ENCODE data around the gene EGF. TPM values are rescaled to one million over a fixed set of nuclear protein-coding genes. Genes with fewer than 3 reads are reported as not detected.
A peak's percentile ranks its signal among the peaks of the same experiment; 100 is the strongest.

EGF gene
- total RNA-seq, 2 donors from 2014 or later: not detected

GRCh38 chr4:109972786-109973528 is 60.3 kb downstream of the EGF start:
- no peak overlapping the region for H3K27ac Mint-ChIP-seq
- H3K36me3 Mint-ChIP-seq: peaks cover 0 to 5% of the 10 kb centered on the region in 2 donors
- ATAC-seq (no peak), DNase-seq (ENCODE audit: low spot score in 2 of 2) (no peak)
- H3K9me3 Mint-ChIP-seq: no peaks in the 10 kb centered on the region

DNA sequence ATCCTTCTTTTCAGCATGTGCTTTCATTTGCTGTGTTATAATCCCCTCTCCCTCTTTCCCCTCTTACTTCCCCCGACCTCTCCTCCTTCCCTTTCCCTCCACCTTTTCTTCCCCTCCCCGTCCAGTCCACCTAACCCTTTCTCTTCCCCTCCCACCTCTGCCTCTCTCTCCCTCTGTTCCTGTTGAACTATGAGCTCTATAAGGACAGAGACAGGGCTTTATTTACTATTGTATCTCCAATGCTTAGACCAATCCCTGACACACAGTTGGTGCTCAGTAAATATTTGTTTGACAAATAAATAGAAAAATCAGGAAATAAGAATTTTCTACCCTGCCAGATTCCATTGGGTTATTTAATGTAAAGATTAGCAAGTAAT is 60.8 kb downstream of the EGF start:
- ATAC-seq (no peak), DNase-seq (ENCODE audit: low spot score in 2 of 2) (no peak)
- H3K9me3 Mint-ChIP-seq: no peaks in the 10 kb centered on the region
- no peak overlapping the region for H3K27ac Mint-ChIP-seq
- peaks cover 0 to 5% of the 10 kb centered on the region in 2 donors for H3K36me3 Mint-ChIP-seq

DNA sequence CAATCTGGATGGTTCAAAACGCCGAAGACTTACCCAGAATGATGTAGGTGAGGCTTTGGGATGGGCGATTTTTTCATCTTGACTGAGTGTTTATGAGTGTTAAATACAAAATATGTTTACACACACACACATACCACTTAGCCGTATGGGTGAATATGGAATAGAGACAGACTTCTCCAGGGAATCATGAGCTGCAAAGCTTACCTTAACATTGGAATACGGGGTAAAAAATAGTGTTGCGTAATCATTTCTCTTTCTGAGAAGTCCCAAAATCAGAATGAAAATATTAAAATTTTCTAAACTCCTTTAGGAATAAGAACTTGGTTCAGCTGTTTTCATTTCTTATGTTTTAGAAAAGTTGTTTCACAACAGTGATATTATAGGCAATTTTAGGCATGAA is 63.5 kb downstream of the EGF start:
- no peak overlapping the region for H3K27ac Mint-ChIP-seq
- DNase-seq (ENCODE audit: low spot score in 2 of 2) (no peak), ATAC-seq (no peak)
- no peaks in the 10 kb centered on the region for H3K9me3 Mint-ChIP-seq
- H3K36me3 Mint-ChIP-seq: no peaks in the 10 kb centered on the region

DNA sequence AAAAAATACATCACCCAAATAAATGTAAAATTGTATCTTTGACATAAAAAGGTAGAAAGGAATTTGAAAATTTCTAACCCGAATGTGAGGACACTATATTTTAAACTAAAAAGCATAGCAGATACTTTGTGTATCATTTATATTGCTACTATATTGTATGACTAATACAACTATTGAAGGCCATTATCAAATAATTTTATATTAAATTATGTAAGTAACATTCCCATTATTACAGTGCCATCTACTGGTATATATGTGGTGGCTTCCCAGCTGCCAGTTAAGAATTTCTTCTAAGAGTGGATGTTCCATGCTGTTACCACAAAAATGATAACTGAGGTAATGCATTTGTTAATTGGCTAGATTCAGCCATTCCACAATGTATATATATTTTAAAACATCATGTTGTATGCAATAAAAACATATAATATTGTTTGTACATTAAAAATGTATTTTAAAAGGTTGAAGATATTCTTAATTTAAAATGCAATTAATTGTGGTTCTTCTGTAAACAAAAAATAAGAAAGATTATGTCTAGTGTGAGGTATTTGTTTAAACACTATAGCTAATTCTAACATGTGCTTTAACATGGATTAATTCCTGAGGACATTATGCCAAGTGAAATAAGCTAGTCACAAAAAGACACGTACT is 65.3 kb downstream of the EGF start:
- DNase-seq (ENCODE audit: low spot score in 2 of 2): no peak

GRCh38 chr4:109978704-109979454 is 66.2 kb downstream of the EGF start:
- Mint-ChIP-seq H3K9me3 (no peaks in the 10 kb centered on the region), H3K36me3 (no peaks in the 10 kb centered on the region), H3K27ac (no peak overlapping the region)
- ATAC-seq (no peak), DNase-seq (ENCODE audit: low spot score in 2 of 2) (no peak)

More for the DNA sequence above, 65.3 kb downstream of the EGF start:
- Mint-ChIP-seq H3K9me3 (no peaks in the 10 kb centered on the region), H3K36me3 (no peaks in the 10 kb centered on the region), H3K27ac (no peak overlapping the region)
- peak in 1 of 2 donors; percentile 32 for ATAC-seq

DNA sequence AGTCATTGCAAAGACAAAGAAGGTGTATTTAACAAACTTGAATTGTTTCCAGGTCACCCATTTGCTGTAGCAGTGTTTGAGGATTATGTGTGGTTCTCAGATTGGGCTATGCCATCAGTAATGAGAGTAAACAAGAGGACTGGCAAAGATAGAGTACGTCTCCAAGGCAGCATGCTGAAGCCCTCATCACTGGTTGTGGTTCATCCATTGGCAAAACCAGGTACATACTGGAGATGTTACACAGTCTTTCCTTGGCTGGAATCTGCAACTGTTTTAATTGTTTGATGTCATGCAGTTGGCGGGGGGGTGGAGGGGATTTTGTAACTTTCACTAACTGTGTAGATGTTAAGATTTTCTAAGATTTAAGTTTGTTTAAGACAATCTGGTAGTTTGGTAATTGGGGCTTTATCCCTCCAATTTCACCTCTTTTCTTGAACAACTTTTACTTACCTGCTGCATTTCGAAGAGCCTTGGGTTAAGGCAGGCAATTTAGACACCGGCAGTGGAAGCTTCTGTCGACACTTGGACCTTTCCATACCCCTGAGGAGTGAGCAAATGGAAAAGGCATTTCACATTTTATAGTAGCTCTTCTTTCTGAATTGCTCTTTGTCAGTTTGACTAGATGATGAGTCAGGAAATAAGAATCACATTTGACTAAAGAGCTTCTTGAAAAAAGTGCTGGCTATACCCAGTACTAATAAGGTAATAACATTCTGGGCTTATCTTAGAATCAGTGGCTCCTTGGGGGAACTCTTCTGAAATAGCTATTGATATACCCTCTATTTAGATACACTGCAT is 67.4 kb downstream of the EGF start:
- DNase-seq (ENCODE audit: low spot score in 2 of 2) (no peak), ATAC-seq (peak in 1 of 2 donors; percentile 47)
- no peaks in the 10 kb centered on the region for H3K9me3 Mint-ChIP-seq
- H3K27ac Mint-ChIP-seq: no peak overlapping the region
- no peaks in the 10 kb centered on the region for H3K36me3 Mint-ChIP-seq

GRCh38 chr4:109981936-109982335 is 69.3 kb downstream of the EGF start:
- DNase-seq (ENCODE audit: low spot score in 2 of 2) (no peak), ATAC-seq (no peak)
- no peaks in the 10 kb centered on the region for H3K36me3 Mint-ChIP-seq
- no peaks in the 10 kb centered on the region for H3K9me3 Mint-ChIP-seq
- no peak overlapping the region for H3K27ac Mint-ChIP-seq

DNA sequence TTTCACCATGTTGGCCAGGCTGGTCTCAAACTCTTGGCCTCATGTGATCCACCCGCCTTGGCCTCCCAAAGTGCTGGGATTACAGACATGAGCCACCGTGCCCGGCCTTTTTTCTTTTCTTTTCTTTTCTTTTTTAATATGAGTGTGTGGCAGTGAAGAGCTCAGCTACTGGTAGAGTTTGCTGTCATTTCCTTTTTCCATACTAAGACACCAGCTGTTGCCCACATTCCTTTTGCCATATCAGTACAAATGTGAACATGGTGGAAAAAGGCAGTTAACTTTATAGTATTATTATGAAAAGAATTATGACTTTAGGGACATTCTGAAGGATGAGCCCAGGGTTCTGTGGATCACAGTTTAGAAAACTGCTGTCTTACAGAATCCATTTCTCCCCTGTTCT is 69.8 kb downstream of the EGF start:
- no peak for DNase-seq (ENCODE audit: low spot score in 2 of 2)
- no peak overlapping the region for H3K27ac Mint-ChIP-seq
- H3K9me3 Mint-ChIP-seq: no peaks in the 10 kb centered on the region
- ATAC-seq: no peak
- H3K36me3 Mint-ChIP-seq: no peaks in the 10 kb centered on the region

GRCh38 chr4:109985993-109986974 is 73.6 kb downstream of the EGF start:
- H3K27ac Mint-ChIP-seq: no peak overlapping the region
- H3K9me3 Mint-ChIP-seq: no peaks in the 10 kb centered on the region
- ATAC-seq (no peak), DNase-seq (ENCODE audit: low spot score in 2 of 2) (no peak)
- H3K36me3 Mint-ChIP-seq: no peaks in the 10 kb centered on the region

GRCh38 chr4:109989044-109989443 is 76.4 kb downstream of the EGF start:
- no peaks in the 10 kb centered on the region for H3K9me3 Mint-ChIP-seq
- ATAC-seq (no peak), DNase-seq (ENCODE audit: low spot score in 2 of 2) (no peak)
- H3K27ac Mint-ChIP-seq: no peak overlapping the region
- no peaks in the 10 kb centered on the region for H3K36me3 Mint-ChIP-seq

DNA sequence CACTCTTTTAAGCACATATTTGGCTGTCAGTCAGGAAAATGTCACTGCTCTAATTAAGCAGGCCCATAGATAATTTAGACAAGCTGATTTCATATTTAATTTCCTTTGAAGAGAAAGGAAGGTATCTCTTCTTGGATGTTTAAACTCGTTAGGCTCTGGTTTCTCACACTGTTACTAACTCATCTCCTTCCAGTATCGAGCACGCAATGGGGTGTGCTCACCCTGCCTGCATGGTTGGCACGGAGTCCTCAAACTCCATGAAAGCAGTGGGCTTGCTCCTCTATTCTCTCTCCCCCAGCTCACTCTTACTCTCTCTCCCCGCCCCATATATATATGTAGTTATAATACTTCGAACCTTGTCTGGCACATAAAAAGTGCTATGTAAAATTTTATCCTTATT is 76.9 kb downstream of the EGF start:
- no peak for DNase-seq (ENCODE audit: low spot score in 2 of 2)
- H3K36me3 Mint-ChIP-seq: no peaks in the 10 kb centered on the region
- no peak overlapping the region for H3K27ac Mint-ChIP-seq
- no peaks in the 10 kb centered on the region for H3K9me3 Mint-ChIP-seq
- ATAC-seq: no peak

- ATAC-seq (peak in 1 of 2 donors; percentile 53), DNase-seq (ENCODE audit: low spot score in 2 of 2) (no peak)
- H3K9me3 Mint-ChIP-seq: no peaks in the 10 kb centered on the region
- no peaks in the 10 kb centered on the region for H3K36me3 Mint-ChIP-seq
- H3K27ac Mint-ChIP-seq: no peak overlapping the region
These were observed 77.9 kb downstream of the EGF start for GRCh38 chr4:109990261-109991257.

- DNase-seq (ENCODE audit: low spot score in 2 of 2) (no peak), ATAC-seq (no peak)
- no peaks in the 10 kb centered on the region for H3K36me3 Mint-ChIP-seq
- H3K9me3 Mint-ChIP-seq: no peaks in the 10 kb centered on the region
- H3K27ac Mint-ChIP-seq: no peak overlapping the region
These were observed 80.4 kb downstream of the EGF start for GRCh38 chr4:109993116-109993515.

- Mint-ChIP-seq H3K9me3 (no peaks in the 10 kb centered on the region), H3K36me3 (no peaks in the 10 kb centered on the region), H3K27ac (no peak overlapping the region)
- DNase-seq (ENCODE audit: low spot score in 2 of 2) (no peak), ATAC-seq (peak; percentile 78 to 93)
These were observed 81.7 kb downstream of the EGF start for GRCh38 chr4:109994415-109994827.

DNA sequence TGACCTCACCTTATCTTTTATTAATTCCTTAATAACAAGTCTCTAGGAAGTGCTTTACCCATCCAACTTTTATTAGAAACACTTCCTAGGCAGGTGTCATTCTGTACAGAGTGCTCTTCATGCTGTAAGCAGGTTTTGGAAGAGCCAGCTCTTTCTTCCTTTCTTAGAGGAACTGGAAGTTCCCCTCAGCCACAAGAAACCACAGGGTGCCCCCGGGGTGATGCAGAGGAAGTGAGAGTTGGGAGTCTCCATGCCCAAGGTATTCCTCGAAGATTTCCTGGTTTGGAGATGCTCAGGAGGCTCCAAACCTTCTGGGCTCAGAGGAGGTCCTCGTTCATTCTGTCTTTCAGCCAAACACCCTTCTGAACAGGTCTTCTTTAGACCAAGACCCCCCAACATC is 83.8 kb downstream of the EGF start:
- ATAC-seq (no peak), DNase-seq (ENCODE audit: low spot score in 2 of 2) (no peak)
- H3K36me3 Mint-ChIP-seq: no peaks in the 10 kb centered on the region
- no peak overlapping the region for H3K27ac Mint-ChIP-seq
- H3K9me3 Mint-ChIP-seq: no peaks in the 10 kb centered on the region
